BE2C (cell line): ENCODE results near the gene TSPAN14.
"Not testable (repeated sequence)": the region's sequence is repeated elsewhere in the genome, so short reads cannot be mapped to it uniquely, and the experiment has no call there.

Experiments
- DNase-seq: peaks from one replicate; pipeline ENCODE4 v3.0.0-alpha.2; 2020
- H3K27me3 ChIP-seq: fragments of 250-450 bp; sonication (Bioruptor Pico); 2 replicates; pipeline ENCODE4 v1.5.1; 2020; ENCODE audit warnings: mild to moderate bottlenecking
- H3K36me3 ChIP-seq: fragments of 250-450 bp; sonication (Bioruptor Pico); 2 replicates; pipeline ENCODE4 v1.5.1; 2020; ENCODE audit warnings: mild to moderate bottlenecking
- H3K4me1 ChIP-seq: fragments of 250-450 bp; sonication (Bioruptor Pico); 2 replicates; pipeline ENCODE4 v1.5.1; 2020
- H3K4me3 ChIP-seq: 2 replicates; pipeline ENCODE4 v1.5.1; 2011; ENCODE audit warnings: low read depth, low read length
- H3K9me3 ChIP-seq: fragments of 250-450 bp; sonication (Bioruptor Pico); 2 replicates; pipeline ENCODE4 v1.5.1; 2020
- TF ChIP-seq, protein P1 (sequence below): IDR thresholded peaks from 2 replicates; pipeline ENCODE4 v1.5.1; 2012; ENCODE audit warnings: mild to moderate bottlenecking, low read depth, low read length

Gene TSPAN14

DNA sequence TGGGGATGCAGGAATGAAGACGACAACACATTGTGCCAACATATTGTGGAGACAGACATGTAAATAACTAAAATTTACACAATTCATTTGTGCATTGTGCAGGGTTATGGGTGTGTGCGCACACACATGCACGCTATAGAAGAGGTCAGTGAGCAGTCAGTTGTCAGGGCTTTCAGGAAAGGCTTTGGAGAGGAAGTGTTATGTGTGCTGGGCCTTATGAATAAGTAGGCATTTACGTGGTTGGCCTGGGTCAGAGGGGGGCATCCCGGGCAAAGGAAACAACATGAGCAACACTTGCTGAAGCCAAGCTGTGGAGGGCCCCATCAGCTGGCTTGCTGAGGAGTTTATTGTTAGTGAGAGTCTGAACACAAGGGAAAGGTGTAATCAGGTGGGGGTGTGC, 41.6 kb upstream of the TSPAN14 start:
- TF ChIP-seq, protein P1, sequence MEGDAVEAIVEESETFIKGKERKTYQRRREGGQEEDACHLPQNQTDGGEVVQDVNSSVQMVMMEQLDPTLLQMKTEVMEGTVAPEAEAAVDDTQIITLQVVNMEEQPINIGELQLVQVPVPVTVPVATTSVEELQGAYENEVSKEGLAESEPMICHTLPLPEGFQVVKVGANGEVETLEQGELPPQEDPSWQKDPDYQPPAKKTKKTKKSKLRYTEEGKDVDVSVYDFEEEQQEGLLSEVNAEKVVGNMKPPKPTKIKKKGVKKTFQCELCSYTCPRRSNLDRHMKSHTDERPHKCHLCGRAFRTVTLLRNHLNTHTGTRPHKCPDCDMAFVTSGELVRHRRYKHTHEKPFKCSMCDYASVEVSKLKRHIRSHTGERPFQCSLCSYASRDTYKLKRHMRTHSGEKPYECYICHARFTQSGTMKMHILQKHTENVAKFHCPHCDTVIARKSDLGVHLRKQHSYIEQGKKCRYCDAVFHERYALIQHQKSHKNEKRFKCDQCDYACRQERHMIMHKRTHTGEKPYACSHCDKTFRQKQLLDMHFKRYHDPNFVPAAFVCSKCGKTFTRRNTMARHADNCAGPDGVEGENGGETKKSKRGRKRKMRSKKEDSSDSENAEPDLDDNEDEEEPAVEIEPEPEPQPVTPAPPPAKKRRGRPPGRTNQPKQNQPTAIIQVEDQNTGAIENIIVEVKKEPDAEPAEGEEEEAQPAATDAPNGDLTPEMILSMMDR = no peak
- no peak for DNase-seq
- peaks cover 48% of the 10 kb centered on the region for H3K4me1 ChIP-seq

DNA sequence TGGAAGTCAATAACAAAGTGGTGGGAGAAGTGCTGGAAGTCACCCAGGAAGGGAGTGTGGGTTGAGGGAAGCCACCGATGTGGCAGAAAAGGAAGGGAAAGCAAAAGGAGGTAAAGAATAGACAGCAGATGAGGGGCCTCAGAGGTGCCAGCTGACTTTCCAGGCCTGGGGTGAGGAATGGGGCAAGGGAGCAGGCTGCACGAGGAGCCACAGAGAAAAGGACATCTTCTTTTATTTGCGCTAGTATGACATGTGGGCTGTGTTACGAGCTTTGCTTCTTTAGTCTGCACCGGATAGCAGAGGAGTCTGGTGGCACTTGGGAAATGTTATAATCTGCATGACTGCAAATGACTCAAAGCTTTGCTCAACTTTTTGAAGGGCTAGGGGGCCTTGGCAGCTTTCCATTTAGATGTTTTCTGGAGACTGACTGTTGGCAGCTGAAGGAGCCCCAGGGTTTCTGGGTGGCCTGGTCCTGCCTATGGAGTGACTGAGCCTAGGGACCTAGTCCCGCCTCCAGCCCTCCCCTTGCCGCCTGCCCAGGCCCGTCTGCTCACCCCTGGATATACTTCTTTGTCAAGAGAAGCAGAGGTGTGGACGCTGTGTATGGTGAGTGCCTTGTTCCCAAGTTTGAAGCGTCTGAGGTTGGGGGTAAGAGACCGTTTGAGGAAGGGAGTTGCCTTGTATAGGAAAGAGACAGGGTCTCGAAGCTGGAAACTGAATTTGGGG, 40.7 kb upstream of the TSPAN14 start:
- peak; percentile 46 for DNase-seq
- TF ChIP-seq, protein P1 = no peak
- Histone ChIP-seq H3K4me3 (no peak overlapping the region), H3K4me1 (peaks cover 48% of the 10 kb centered on the region), H3K36me3 (no peaks in the 10 kb centered on the region), H3K9me3 (no peaks in the 10 kb centered on the region), H3K27me3 (no peaks in the 10 kb centered on the region)

More for the DNA sequence above, 41.6 kb upstream of the TSPAN14 start:
- Histone ChIP-seq H3K4me3 (no peak overlapping the region), H3K36me3 (no peaks in the 10 kb centered on the region), H3K27me3 (no peaks in the 10 kb centered on the region), H3K9me3 (no peaks in the 10 kb centered on the region)

DNA sequence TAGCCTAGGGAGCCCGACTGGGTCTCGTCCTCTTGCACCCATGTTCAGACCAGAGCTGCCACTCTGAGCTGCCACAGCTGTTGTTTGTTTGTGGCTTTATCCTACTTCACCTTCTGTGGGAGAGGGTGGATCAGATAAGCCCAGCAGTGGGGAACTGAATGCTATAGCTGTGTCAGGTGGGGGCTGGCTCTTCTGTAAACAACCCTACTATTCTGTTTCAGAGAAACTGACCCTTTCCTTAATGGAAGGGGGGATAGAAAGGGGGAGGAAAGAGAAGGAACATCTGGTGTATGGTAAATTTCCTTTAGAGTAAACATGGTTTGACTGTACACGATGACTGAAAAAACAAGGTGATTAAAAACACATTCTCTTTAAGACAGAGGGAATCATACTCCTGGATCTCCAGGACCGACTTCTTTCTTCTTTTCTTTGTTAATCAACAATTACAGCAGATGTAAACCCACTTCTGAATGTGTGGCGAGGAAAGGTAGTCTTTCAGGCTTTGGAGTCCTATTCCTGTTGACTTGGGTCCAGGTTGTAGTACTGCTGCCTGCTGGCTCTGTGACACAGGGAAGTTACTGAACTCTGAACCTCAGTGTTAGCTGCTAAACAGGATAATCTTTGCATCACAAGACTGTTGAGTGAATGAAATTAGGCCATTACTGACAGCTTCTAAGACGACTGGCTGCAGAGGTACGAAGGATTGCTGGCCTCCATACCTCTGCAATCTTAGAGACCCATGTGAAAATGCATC, 39.8 kb upstream of the TSPAN14 start:
- H3K9me3 ChIP-seq = no peaks in the 10 kb centered on the region
- no peak overlapping the region for H3K4me3 ChIP-seq
- H3K27me3 ChIP-seq = no peaks in the 10 kb centered on the region
- no peaks in the 10 kb centered on the region for H3K36me3 ChIP-seq
- TF ChIP-seq, protein P1 = no peak
- H3K4me1 ChIP-seq = peaks cover 48% of the 10 kb centered on the region
- DNase-seq = no peak

DNA sequence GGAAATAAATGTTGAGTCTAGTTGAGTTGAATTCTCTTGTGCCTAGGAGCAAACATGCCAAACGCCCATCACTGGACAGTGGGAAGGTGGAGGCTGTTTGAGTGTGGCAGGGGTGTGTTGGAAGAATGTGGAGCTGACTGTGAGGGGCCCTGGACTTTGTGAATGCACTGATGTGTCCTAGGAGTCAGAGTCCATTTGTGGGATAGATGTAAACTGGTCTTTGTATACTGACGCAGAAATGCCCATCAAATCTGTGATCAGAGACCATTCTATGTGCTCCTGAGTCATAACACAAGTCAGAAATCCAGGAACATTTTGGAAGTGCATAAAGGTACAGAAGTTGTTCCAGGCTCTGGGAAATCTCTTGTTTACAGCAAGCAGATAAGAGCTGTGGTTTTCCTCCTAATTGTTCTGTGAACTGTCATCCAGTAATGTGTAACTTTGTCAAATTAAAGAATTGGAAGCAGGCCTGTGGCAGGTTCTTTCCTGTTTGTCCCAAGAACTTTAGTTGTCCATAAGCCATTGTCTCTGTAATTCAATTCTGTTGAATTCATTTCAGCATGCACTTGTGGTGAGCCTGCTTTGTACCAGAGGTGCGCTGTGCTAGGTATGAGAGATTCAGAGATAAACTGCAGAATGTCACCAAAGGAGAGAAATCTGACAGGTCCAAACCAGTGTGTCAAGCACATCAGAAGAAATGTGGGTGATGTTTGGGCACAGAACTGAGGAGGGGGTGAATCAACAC, 38.2 kb upstream of the TSPAN14 start:
- TF ChIP-seq, protein P1 = no peak
- no peak for DNase-seq
- no peaks in the 10 kb centered on the region; the same call in 1 of the 2 replicates for H3K36me3 ChIP-seq
- H3K9me3 ChIP-seq = no peaks in the 10 kb centered on the region
- H3K4me1 ChIP-seq = peaks cover 37% of the 10 kb centered on the region
- H3K27me3 ChIP-seq = no peaks in the 10 kb centered on the region
- H3K4me3 ChIP-seq = no peak overlapping the region

DNA sequence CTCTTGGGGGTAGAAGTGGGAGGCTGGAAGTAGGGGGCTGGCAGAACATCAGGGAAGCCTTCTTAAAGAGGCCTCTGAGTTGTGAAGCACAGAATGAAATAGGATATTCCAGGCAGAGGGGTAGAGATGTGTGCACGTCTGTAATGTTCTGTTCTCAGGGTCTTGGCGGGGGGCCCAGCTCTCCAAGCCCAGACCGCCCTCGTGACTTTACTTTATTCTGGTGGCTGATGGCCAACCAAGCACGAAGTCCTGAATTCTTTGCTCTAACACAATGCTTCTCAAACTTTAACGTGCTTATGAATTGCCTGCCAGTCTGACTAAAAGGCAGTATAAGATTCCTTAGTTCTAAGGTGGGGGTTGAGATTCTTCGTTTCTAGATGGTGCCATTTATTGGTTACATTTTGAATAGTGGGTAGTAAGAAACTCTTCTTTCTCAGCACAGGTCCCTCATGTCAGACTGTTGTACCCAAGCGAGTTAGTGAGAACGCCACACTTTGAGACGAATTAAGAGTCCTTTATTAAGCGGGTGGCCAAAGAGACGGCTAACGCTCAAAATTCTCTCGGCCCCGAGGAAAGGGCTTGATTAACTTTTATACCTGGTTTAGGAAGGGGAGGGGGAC, 37.5 kb upstream of the TSPAN14 start:
- Histone ChIP-seq H3K4me3 (no peak overlapping the region), H3K27me3 (no peaks in the 10 kb centered on the region), H3K4me1 (peaks cover 30% of the 10 kb centered on the region), H3K36me3 (no peaks in the 10 kb centered on the region; the same call in 1 of the 2 replicates), H3K9me3 (no peaks in the 10 kb centered on the region)
- TF ChIP-seq, protein P1 = no peak
- peak; percentile 28 for DNase-seq

DNA sequence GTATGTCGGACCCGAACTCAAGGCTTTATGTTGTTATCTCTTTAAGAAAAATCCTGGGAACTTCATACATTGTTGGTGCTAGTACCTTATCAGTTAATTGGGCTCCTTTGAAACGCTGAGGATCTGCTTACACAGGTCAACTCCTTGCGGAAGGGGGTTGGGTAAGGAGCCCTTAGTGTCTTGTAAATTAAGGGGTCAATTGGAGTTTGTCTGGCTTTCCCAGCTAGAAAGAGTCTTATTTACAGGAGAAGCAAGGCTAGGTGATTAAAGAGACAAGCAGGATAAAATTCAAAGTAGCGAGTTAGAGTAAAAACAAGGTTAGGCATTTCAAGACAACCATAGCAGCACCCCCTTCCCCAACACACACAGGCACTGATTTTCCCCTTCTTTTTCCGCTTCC, 36.9 kb upstream of the TSPAN14 start:
- H3K27me3 ChIP-seq, H3K9me3 ChIP-seq, H3K4me3 ChIP-seq, DNase-seq, H3K36me3 ChIP-seq: not testable (repeated sequence)
- H3K4me1 ChIP-seq = peaks cover 24% of the 10 kb centered on the region
